ENCODE data around the gene PEX11B. TPM values are rescaled to one million over a fixed set of nuclear protein-coding genes. Genes with fewer than 3 reads are reported as not detected.

Gene PEX11B
- total RNA-seq, 4 donors from 2014 or later: 23.2 to 46.0 (median 31.7) TPM

- in situ Hi-C loops (cut with MboI; ENCODE audit: low sequenced_read_pairs in 4 of 4) (loop anchor here in 1 of 4 donors (10.0 kb wide), 1 partner anchor 63 kb away; no protein-coding TSS in a partner anchor), intact Hi-C loops (cut with DNase I; ENCODE audit: low total_unique reads) (loop anchor here (1.0 kb wide), 1 partner anchor 30 kb away; the partner anchor contains the start of gene RBM8A)
- H3K27ac ChIP-seq: peak within 1 kb of the TSS; percentile 88 to 99 (median 96)
- ATAC-seq (peak; percentile 74 to 81), DNase-seq (peak; percentile 97 to 98)
- H3K36me3 ChIP-seq: no peaks in the 10 kb centered on the region
- no peaks in the 10 kb centered on the region for H3K9me3 ChIP-seq
- peaks cover 58 to 72% of the 10 kb centered on the region in 2 donors for H3K4me1 ChIP-seq
- H3K4me3 ChIP-seq: peak within 1 kb of the TSS; percentile 62 to 88 (median 70)
- H3K27me3 ChIP-seq: no peaks in the 10 kb centered on the region
- no peak for TF ChIP-seq CTCF (IDR thresholded peaks at IDR 0.05 in 4 of 5, conservative IDR thresholded peaks at IDR 0.05 in 1 of 5)
- peak; percentile 91 to 93 for TF ChIP-seq POLR2A (IDR thresholded peaks at IDR 0.05)
Measured at GRCh38 chr1:145957443-145958319, 39.2 kb upstream of the PEX11B start, which contains the start of gene LIX1L. Gene LIX1L, minus strand, starts transcription at chr1:145958017. Its CDS starts 90 bp downstream, at chr1:145957927.

GRCh38 chr1:145956781-145957442 lies 38.4 kb upstream of the PEX11B start:
- Histone ChIP-seq H3K9me3 (no peaks in the 10 kb centered on the region), H3K4me1 (peaks cover 64 to 76% of the 10 kb centered on the region in 2 donors), H3K27ac (peak overlapping the region; percentile 88 to 99 (median 96)), H3K27me3 (no peaks in the 10 kb centered on the region), H3K36me3 (no peaks in the 10 kb centered on the region), H3K4me3 (peak overlapping the region; percentile 62 to 88 (median 70))
- TF ChIP-seq POLR2A (IDR thresholded peaks at IDR 0.05) (no peak), CTCF (IDR thresholded peaks at IDR 0.05 in 4 of 5, conservative IDR thresholded peaks at IDR 0.05 in 1 of 5) (no peak)
- ATAC-seq (peak; percentile 9 to 22), DNase-seq (peak in 1 of 2 donors; percentile 63)
- in situ Hi-C loops (cut with MboI; ENCODE audit: low sequenced_read_pairs in 4 of 4) (loop anchor here in 1 of 4 donors (10.0 kb wide), 1 partner anchor 62 kb away; no protein-coding TSS in a partner anchor), intact Hi-C loops (cut with DNase I; ENCODE audit: low total_unique reads) (loop anchor here (1.0 kb wide), 1 partner anchor 30 kb away; the partner anchor contains the start of gene RBM8A)

GRCh38 chr1:145956361-145956760 lies 37.8 kb upstream of the PEX11B start:
- in situ Hi-C loops (cut with MboI; ENCODE audit: low sequenced_read_pairs in 4 of 4) (loop anchor here in 1 of 4 donors (10.0 kb wide), 1 partner anchor 62 kb away; no protein-coding TSS in a partner anchor), intact Hi-C loops (cut with DNase I; ENCODE audit: low total_unique reads) (no loop called here)
- no peaks in the 10 kb centered on the region for H3K9me3 ChIP-seq
- no peak for TF ChIP-seq POLR2A (IDR thresholded peaks at IDR 0.05)
- no peak for TF ChIP-seq CTCF (IDR thresholded peaks at IDR 0.05 in 4 of 5, conservative IDR thresholded peaks at IDR 0.05 in 1 of 5)
- peaks cover 0 to 4% of the 10 kb centered on the region in 2 donors for H3K36me3 ChIP-seq
- no peaks in the 10 kb centered on the region for H3K27me3 ChIP-seq
- ATAC-seq: no peak
- no peak for DNase-seq
- peaks cover 70 to 78% of the 10 kb centered on the region in 2 donors for H3K4me1 ChIP-seq
- H3K27ac ChIP-seq: peak overlapping the region; percentile 88 to 99 (median 96)
- peak overlapping the region; percentile 62 to 88 (median 70) for H3K4me3 ChIP-seq

GRCh38 chr1:145955436-145955835 lies 36.9 kb upstream of the PEX11B start:
- intact Hi-C loops (cut with DNase I; ENCODE audit: low total_unique reads): no loop called here
- H3K27ac ChIP-seq: peak overlapping the region; percentile 88 to 99 (median 96)
- H3K27me3 ChIP-seq: no peaks in the 10 kb centered on the region
- H3K4me1 ChIP-seq: peaks cover 79 to 84% of the 10 kb centered on the region in 2 donors
- in situ Hi-C loops (cut with MboI; ENCODE audit: low sequenced_read_pairs in 4 of 4): loop anchor here in 1 of 4 donors (10.0 kb wide), 1 partner anchor 61 kb away; no protein-coding TSS in a partner anchor
- H3K4me3 ChIP-seq: peak overlapping the region; percentile 62 to 88 (median 70)
- H3K9me3 ChIP-seq: no peaks in the 10 kb centered on the region
- TF ChIP-seq CTCF (IDR thresholded peaks at IDR 0.05 in 4 of 5, conservative IDR thresholded peaks at IDR 0.05 in 1 of 5) (no peak), POLR2A (IDR thresholded peaks at IDR 0.05) (no peak)
- peaks cover 0 to 6% of the 10 kb centered on the region in 2 donors for H3K36me3 ChIP-seq
- ATAC-seq (no peak), DNase-seq (no peak)

All from gastrocnemius medialis (tissue), 4 donors.